Middle frontal gyrus (tissue), 1 donor: Measurements from ENCODE around the gene CCT5.
A peak's percentile ranks its signal among the peaks of the same experiment; 100 is the strongest.
"Not testable (repeated sequence)": the region's sequence is repeated elsewhere in the genome, so short reads cannot be mapped to it uniquely, and the experiment has no call there.

ENCODE experiments used
- DNase-seq: peaks from one replicate; pipeline ENCODE4 v3.0.0-alpha.2; 2015; ENCODE audit warnings: low spot score; ENCODE audit errors: extremely low spot score

CCT5 gene

GRCh38 chr5:10300246-10300645 lies 50.2 kb downstream of the CCT5 start:
- DNase-seq: no peak

DNA sequence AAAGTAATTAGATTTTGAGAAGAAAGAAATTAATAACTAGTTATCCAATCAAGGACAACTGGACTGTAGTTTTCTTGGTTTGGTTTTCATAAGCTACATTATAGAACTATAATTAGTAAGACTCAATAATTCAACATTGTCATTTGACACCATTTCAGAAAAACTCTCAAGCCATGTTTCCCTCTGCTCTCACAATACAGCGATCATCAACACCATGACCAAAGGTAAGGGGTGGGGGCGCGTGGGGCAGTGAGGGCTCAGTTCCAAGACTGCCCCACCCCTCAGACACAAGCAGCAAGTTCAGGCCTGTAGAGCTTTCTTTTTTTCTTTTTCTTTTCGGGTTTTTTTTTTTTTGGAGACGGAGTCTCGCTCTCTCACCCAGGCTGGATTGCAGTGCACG lies 51.2 kb downstream of the CCT5 start:
- DNase-seq: no peak

DNA sequence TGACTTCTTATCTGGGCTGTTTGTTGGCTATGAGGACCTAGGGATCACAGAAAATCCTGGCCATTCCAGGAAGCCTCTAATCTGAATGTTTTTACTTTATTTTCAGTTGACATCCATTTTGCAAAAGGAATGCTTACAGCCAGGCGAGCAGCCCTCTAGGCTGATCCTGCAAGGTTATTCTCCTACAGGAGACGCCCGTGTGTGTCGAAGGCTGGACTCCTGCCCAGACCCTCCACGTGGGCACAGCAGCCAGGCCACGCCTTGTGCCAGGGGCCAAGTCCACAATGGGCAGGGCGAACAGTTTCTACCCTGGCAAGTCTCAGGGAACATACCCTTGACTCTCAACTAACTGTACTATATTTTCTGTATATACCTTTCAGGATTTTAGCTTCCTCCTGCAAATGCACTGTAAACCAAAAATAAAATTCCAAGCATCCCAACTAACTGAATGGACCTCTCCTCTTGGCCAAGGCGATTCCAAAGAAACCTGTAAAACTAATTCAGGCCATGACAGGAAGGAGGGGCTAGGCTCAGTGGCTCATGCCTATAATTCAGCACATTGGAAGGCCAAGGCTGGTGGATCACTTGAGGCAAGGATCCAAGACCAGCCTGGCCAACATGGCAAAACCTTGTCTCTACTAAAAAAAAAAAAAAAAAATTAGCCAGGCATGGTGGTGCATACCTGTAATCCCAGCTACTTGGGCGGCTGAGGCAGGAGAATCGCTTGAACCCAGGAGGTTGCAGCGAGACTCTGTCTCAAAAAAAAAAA lies 51.9 kb downstream of the CCT5 start:
- no peak for DNase-seq

DNA sequence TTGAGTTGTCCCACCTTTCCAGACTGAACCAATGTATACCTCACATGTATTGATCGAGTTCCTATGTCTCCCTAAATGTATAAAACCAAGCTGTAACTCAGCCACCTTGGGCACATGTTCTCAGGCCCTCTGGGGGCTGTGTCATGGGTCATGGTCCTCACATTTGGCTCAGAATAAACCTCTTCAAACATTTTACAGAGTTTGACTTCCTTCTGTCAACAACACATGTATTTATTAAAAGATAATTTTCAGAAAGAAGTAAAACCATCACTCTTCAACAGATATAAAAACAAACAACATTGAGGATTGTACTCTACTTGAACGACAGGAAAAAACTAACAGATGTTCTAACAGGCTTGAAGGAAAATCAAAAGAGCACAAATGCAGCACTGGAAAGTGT lies 53.1 kb downstream of the CCT5 start:
- DNase-seq: no peak

DNA sequence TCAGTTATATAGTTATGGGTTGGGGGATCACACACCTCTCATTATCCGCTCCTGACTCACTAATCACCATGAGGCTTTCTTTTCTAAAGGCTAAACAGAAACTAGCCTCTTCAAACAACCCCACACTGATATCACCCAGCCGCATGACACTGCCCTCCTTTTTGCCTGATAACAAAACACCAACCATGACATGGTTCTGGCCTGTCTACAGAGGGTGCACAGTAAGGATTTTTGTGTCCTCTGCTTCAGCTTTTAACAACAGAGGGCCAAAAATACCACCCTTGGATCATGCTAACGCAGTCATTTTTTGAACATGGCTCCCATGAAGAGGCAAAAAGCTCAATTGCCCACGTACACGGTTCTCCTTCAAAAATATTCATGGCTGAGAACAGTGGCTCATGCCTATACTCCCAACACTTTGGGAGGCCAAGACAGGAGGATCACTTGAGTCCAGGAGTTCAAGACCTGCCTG lies 53.7 kb downstream of the CCT5 start:
- no peak for DNase-seq

GRCh38 chr5:10304932-10305331 lies 54.9 kb downstream of the CCT5 start:
- DNase-seq: no peak

DNA sequence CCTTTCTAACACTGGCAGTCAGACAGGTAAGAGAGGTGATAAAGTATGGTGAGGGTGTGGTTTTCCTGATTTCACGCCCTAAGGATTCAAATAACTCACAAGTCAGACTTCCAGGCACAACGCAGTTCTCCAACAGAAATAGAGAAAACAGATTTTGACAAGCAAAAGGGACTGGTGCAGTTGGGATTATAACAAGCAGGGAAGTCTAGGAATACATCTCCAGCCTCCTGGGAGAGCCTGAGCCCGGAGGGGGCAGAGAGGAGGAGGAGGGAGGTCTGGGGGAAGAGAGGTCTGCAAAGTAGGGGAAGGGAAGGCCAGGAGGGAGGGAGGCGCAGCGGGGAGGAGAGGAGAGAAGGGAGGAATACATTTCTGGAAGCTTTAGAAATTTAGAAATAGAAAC lies 56.0 kb downstream of the CCT5 start:
- DNase-seq: no peak

GRCh38 chr5:10306806-10307205 lies 56.7 kb downstream of the CCT5 start:
- DNase-seq: no peak

- DNase-seq: peak; percentile 38
Observed at GRCh38 chr5:10307206-10308148, 57.4 kb downstream of the CCT5 start, which contains the start of gene CMBL. CMBL (minus strand) TSS chr5:10307902; CDS start chr5:10290762, 17,140 bp downstream.

- no peak for DNase-seq
Observed at GRCh38 chr5:10308844-10309243, 58.8 kb downstream of the CCT5 start.

DNA sequence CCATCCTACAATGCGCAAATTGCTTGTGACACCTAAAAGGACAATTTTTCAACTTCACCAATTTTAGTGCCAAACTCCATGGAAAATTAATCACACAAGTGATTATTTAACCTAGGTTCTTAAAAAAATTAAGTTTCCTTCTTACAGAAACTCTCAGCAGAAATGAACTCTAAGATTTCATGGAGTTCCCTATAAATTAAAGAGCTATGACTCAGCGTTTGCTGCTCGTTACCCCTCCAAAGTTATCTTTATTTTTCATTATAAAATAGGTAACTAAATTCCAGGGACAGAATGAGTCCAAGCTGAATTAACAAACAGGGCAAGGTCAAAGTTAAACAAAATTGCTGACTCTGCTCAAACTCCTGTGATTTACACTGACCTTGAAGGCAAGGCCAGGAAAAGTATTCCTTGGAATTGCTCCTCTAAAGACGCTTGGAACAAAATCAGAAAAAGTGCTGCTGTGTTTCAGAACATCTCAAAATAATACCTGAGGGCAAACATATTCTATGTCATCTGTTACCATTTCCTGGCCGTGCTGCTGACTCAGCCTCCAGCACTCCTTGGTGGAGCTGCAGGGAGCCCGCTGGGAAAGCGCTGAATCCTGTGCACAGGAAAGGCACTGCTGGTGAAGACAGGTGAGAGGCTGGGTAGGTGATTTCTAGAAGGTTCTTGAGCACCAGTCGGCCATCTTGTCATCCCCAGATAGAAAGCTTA lies 60.1 kb downstream of the CCT5 start:
- DNase-seq: no peak

GRCh38 chr5:10310835-10311570 lies 60.9 kb downstream of the CCT5 start:
- DNase-seq: not testable (repeated sequence)

DNA sequence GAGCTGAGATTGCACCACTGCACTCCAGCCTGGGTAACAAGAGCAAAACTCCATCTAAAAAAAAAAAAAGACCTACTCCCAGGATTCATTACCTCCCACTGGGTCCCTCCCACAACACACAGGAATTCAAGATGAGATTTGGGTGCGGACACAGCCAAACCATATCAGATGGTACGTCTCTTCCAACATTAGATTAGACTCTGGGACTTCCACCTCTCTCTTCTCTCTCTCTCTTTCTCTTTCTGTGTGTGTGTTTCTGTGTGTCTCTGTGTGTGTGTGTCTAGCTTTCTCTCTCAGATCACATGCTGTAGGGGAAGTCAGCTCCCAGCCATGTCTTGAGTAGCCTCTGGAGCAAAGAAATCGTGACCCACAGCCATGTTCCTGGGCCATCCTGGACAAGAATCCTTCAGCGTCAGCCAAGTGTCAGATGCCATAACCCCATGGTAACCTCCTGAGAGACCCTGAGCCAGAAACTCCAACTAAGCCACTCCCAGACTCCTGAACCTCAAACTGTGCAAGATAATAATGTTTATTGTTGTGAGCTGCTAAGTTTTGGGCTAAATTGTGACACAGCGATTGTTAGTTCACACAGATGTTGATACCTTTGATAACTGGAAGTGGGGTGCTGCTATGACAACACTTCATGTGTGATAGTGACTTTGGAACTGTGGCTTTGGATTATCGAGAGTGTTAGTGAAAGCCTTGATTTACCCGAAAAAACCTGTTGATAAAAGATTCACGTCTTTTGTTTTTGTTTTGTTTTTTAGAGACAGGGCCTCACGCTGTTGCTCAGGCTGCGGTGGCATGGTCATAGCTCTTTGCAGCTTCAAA lies 61.7 kb downstream of the CCT5 start:
- DNase-seq: no peak

GRCh38 chr5:10315201-10315600 lies 65.1 kb downstream of the CCT5 start:
- no peak for DNase-seq
